ENCODE results near the gene P4HB.
"Not testable (repeated sequence)": the region's sequence is repeated elsewhere in the genome, so short reads cannot be mapped to it uniquely, and the experiment has no call there.

DNA sequence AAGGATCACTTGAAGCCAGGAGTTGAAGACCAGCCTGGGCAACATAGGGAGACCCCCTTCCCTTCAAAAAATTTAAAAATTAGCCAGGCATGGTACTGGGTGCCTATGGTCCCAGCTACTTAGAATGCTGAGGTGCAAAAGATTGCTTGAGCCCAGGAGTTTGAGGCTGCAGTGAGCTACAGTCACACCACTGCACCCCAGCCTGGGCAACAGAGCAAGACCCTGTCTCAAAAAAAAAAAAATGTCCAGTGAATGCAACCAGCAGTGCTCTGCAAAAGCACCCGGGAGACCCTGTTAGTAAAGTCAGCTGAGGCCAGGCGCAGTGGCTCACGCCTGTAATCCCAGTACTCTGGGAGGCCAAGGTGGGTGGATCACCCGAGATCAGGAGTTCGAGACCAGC, 20.3 kb downstream of the P4HB start:
- TF ChIP-seq EZH2 (IDR thresholded peaks at IDR 0.05): not testable (repeated sequence)
- TF ChIP-seq, protein P1, sequence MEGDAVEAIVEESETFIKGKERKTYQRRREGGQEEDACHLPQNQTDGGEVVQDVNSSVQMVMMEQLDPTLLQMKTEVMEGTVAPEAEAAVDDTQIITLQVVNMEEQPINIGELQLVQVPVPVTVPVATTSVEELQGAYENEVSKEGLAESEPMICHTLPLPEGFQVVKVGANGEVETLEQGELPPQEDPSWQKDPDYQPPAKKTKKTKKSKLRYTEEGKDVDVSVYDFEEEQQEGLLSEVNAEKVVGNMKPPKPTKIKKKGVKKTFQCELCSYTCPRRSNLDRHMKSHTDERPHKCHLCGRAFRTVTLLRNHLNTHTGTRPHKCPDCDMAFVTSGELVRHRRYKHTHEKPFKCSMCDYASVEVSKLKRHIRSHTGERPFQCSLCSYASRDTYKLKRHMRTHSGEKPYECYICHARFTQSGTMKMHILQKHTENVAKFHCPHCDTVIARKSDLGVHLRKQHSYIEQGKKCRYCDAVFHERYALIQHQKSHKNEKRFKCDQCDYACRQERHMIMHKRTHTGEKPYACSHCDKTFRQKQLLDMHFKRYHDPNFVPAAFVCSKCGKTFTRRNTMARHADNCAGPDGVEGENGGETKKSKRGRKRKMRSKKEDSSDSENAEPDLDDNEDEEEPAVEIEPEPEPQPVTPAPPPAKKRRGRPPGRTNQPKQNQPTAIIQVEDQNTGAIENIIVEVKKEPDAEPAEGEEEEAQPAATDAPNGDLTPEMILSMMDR (IDR thresholded peaks at IDR 0.05): not testable (repeated sequence)

Data from neural progenitor cell (in vitro differentiated cells).